ENCODE results near the gene PPM1H. TPM values are rescaled to one million over a fixed set of nuclear protein-coding genes. Genes with fewer than 3 reads are reported as not detected.

PPM1H gene
- total RNA-seq, 1 experiment from 2014 or later, result 18.9 TPM

GRCh38 chr12:62714774-62715721, 219.9 kb downstream of the PPM1H start:
- DNase-seq (ENCODE audit: low spot score), result no peak

GRCh38 chr12:62714181-62714773, 220.7 kb downstream of the PPM1H start:
- DNase-seq (ENCODE audit: low spot score), result no peak

GRCh38 chr12:62713723-62714122, 221.2 kb downstream of the PPM1H start:
- DNase-seq (ENCODE audit: low spot score), result no peak

- DNase-seq (ENCODE audit: low spot score), result no peak
Observed at GRCh38 chr12:62712681-62713573, 222.0 kb downstream of the PPM1H start.

GRCh38 chr12:62711631-62712241, 223.2 kb downstream of the PPM1H start:
- DNase-seq (ENCODE audit: low spot score), result no peak

GRCh38 chr12:62709311-62709710, 225.6 kb downstream of the PPM1H start:
- no peak for DNase-seq (ENCODE audit: low spot score)

- no peak for DNase-seq (ENCODE audit: low spot score)
Observed at GRCh38 chr12:62707939-62708338, 227.0 kb downstream of the PPM1H start.

- no peak for DNase-seq (ENCODE audit: low spot score)
Observed at GRCh38 chr12:62705846-62706245, 229.1 kb downstream of the PPM1H start.

- no peak for DNase-seq (ENCODE audit: low spot score)
Observed at GRCh38 chr12:62703011-62703380, 232.0 kb downstream of the PPM1H start.

- no peak for DNase-seq (ENCODE audit: low spot score)
Observed at GRCh38 chr12:62701492-62701891, 233.5 kb downstream of the PPM1H start.

- DNase-seq (ENCODE audit: low spot score), result no peak
Observed at GRCh38 chr12:62700091-62700880, 234.7 kb downstream of the PPM1H start.

GRCh38 chr12:62698701-62699101, 236.2 kb downstream of the PPM1H start:
- no peak for DNase-seq (ENCODE audit: low spot score)

GRCh38 chr12:62697893-62698292, 237.1 kb downstream of the PPM1H start:
- DNase-seq (ENCODE audit: low spot score), result no peak

- no peak for DNase-seq (ENCODE audit: low spot score)
Observed at GRCh38 chr12:62695696-62696095, 239.3 kb downstream of the PPM1H start.

- DNase-seq (ENCODE audit: low spot score), result no peak
Observed at GRCh38 chr12:62694632-62695031, 240.3 kb downstream of the PPM1H start.

GRCh38 chr12:62694116-62694515, 240.8 kb downstream of the PPM1H start:
- no peak for DNase-seq (ENCODE audit: low spot score)

GRCh38 chr12:62693376-62694050, 241.4 kb downstream of the PPM1H start:
- DNase-seq (ENCODE audit: low spot score), result no peak

- DNase-seq (ENCODE audit: low spot score), result no peak
Observed at GRCh38 chr12:62692884-62693283, 242.1 kb downstream of the PPM1H start.

GRCh38 chr12:62691309-62691708, 243.6 kb downstream of the PPM1H start:
- no peak for DNase-seq (ENCODE audit: low spot score)

All from HT-29 (cell line).